Gastrocnemius medialis (tissue), 4 donors: ENCODE results near the gene ESYT2. TPM values are rescaled to one million over a fixed set of nuclear protein-coding genes. Genes with fewer than 3 reads are reported as not detected.

Experiments
- ATAC-seq, 2 donors: fragments of 150-250 bp; one replicate each; pipeline ENCODE4 v1.9.1; 2016
- DNase-seq, 2 donors: peaks; one replicate each; pipeline ENCODE4 v3.0.0-alpha.2; 2019
- H3K27ac ChIP-seq, 4 donors: fragments of 200-600 bp; sonication (generic); 1 replicate in 1 of 4; 2 replicates in 3 of 4; pipeline ENCODE4 v1.5.1; 2016 to 2018; ENCODE audit warnings: mild to moderate bottlenecking in 2 of 4, moderate library complexity in 1 of 4
- H3K27me3 ChIP-seq, 3 donors: fragments of 200-600 bp; sonication (generic) in 2 of 3; 1 replicate in 1 of 3; 2 replicates in 2 of 3; pipeline versions ENCODE4 v1.5.1 to v1.6.0; 2016 to 2019; ENCODE audit warnings: mild to moderate bottlenecking in 1 of 3, moderate library complexity in 1 of 3
- H3K36me3 ChIP-seq, 2 donors: fragments of 200-600 bp; sonication (generic) in 1 of 2; one replicate each; pipeline ENCODE4 v1.5.1; 2017 to 2018
- H3K4me1 ChIP-seq, 2 donors: fragments of 200-600 bp; sonication (generic) in 1 of 2; one replicate each; pipeline ENCODE4 v1.5.1; 2016 to 2017; ENCODE audit warnings: mild to moderate bottlenecking in 2 of 2
- H3K4me3 ChIP-seq, 4 donors: fragments of 200-600 bp; sonication (generic) in 3 of 4; 1 replicate in 1 of 4; 2 replicates in 3 of 4; pipeline ENCODE4 v1.5.1; 2016 to 2019; ENCODE audit warnings: mild to moderate bottlenecking in 2 of 4
- H3K9me3 ChIP-seq, 3 donors: fragments of 200-600 bp; sonication (generic) in 2 of 3; 1 replicate in 1 of 3; 2 replicates in 2 of 3; pipeline ENCODE4 v1.5.1; 2016 to 2019
- CTCF ChIP-seq, 5 experiments: fragments of 450-650 bp in 3 of 5; fragments of 200-600 bp in 2 of 5; sonication (generic) in 2 of 5; IDR thresholded peaks in 4 of 5; conservative IDR thresholded peaks in 1 of 5; 1 replicate in 4 of 5; 2 replicates in 1 of 5; pipeline ENCODE4 v1.5.1; 2016 to 2019; ENCODE audit warnings: antibody characterized with exemption in 5 of 5, mild to moderate bottlenecking in 3 of 5, moderate library complexity in 3 of 5
- POLR2A ChIP-seq, 2 donors: fragments of 450-650 bp; IDR thresholded peaks; one replicate each; pipeline ENCODE4 v1.6.1; 2017; ENCODE audit warnings: antibody characterized with exemption in 2 of 2, mild to moderate bottlenecking in 2 of 2, moderate library complexity in 2 of 2
- in situ Hi-C, 4 donors: fragments of 200-750 bp; cut with MboI; loops; one replicate each; pipeline versions ENCODE4 v1.15.0 to v1.8.0; 2017; ENCODE audit warnings: low sequenced_read_pairs in 4 of 4
- intact Hi-C: fragments of 100-400 bp; cut with DNase I; formaldehyde crosslinking; loops from one replicate; pipeline ENCODE4 v1.15.1; 2023; ENCODE audit warnings: low total_unique reads
- total RNA-seq, 4 donors: library from RNA; depleted of rRNA; stranded (reverse); fragments of >200 nt; gene quantifications; one replicate each; pipeline versions ENCODE4 v1.1.0 to v1.2.3, GENCODE V29; 2016

Gene ESYT2
- total RNA-seq, 4 donors from 2014 or later: 67.5 to 106 (median 74.7) TPM

GRCh38 chr7:158758586-158759244, 70.6 kb downstream of the ESYT2 start:
- intact Hi-C loops (no loop called here), in situ Hi-C loops (no loop called here)
- peaks cover 0 to 89% of the 10 kb centered on the region in 2 donors for H3K36me3 ChIP-seq
- H3K27ac ChIP-seq: no peak overlapping the region
- H3K27me3 ChIP-seq: no peaks in the 10 kb centered on the region
- no peak overlapping the region for H3K4me3 ChIP-seq
- ATAC-seq: no peak
- TF ChIP-seq CTCF (IDR thresholded peaks at IDR 0.05 in 4 of 5, conservative IDR thresholded peaks at IDR 0.05 in 1 of 5) (no peak), POLR2A (IDR thresholded peaks at IDR 0.05) (no peak)
- H3K9me3 ChIP-seq: no peaks in the 10 kb centered on the region
- H3K4me1 ChIP-seq: no peaks in the 10 kb centered on the region
- no peak for DNase-seq

GRCh38 chr7:158757404-158757989, 71.8 kb downstream of the ESYT2 start:
- Histone ChIP-seq H3K27me3 (no peaks in the 10 kb centered on the region), H3K9me3 (no peaks in the 10 kb centered on the region), H3K4me3 (no peak overlapping the region), H3K27ac (no peak overlapping the region), H3K4me1 (no peaks in the 10 kb centered on the region), H3K36me3 (peaks cover 0 to 93% of the 10 kb centered on the region in 2 donors)
- DNase-seq (no peak), ATAC-seq (no peak)
- TF ChIP-seq POLR2A (IDR thresholded peaks at IDR 0.05) (no peak), CTCF (IDR thresholded peaks at IDR 0.05 in 4 of 5, conservative IDR thresholded peaks at IDR 0.05 in 1 of 5) (no peak)
- in situ Hi-C loops (no loop called here), intact Hi-C loops (no loop called here)

- ATAC-seq: no peak
- H3K9me3 ChIP-seq: no peaks in the 10 kb centered on the region
- in situ Hi-C loops (no loop called here), intact Hi-C loops (no loop called here)
- H3K27ac ChIP-seq: no peak overlapping the region
- no peak overlapping the region for H3K4me3 ChIP-seq
- DNase-seq: no peak
- H3K4me1 ChIP-seq: no peaks in the 10 kb centered on the region
- peaks cover 0 to 74% of the 10 kb centered on the region in 2 donors for H3K36me3 ChIP-seq
- H3K27me3 ChIP-seq: no peaks in the 10 kb centered on the region
- TF ChIP-seq POLR2A (IDR thresholded peaks at IDR 0.05) (no peak), CTCF (IDR thresholded peaks at IDR 0.05 in 4 of 5, conservative IDR thresholded peaks at IDR 0.05 in 1 of 5) (no peak)
Observed at GRCh38 chr7:158754746-158755444, 74.4 kb downstream of the ESYT2 start.

GRCh38 chr7:158753900-158754299, 75.4 kb downstream of the ESYT2 start:
- H3K9me3 ChIP-seq: no peaks in the 10 kb centered on the region

More at GRCh38 chr7:158753900-158754299, 75.4 kb downstream of the ESYT2 start:
- TF ChIP-seq POLR2A (IDR thresholded peaks at IDR 0.05) (no peak), CTCF (IDR thresholded peaks at IDR 0.05 in 4 of 5, conservative IDR thresholded peaks at IDR 0.05 in 1 of 5) (no peak)
- in situ Hi-C loops: no loop called here
- Histone ChIP-seq H3K27ac (no peak overlapping the region), H3K27me3 (no peaks in the 10 kb centered on the region), H3K4me1 (no peaks in the 10 kb centered on the region), H3K36me3 (peaks cover 0 to 73% of the 10 kb centered on the region in 2 donors), H3K4me3 (no peak overlapping the region)
- ATAC-seq (no peak), DNase-seq (no peak)
- intact Hi-C loops: no loop called here
